Brain microvascular endothelial cell (primary cell): ENCODE measurements around the gene WSCD1.

ENCODE experiments used
- DNase-seq: peaks from one replicate; pipeline ENCODE4 v3.0.0-alpha.2; 2020
- H3K27ac ChIP-seq: fragments of 250-450 bp; sonication (Bioruptor Pico); 2 replicates; pipeline ENCODE4 v1.5.1; 2020; ENCODE audit warnings: mild to moderate bottlenecking, moderate library complexity
- H3K27me3 ChIP-seq: fragments of 250-450 bp; sonication (Bioruptor Pico); replicated peaks from 2 replicates; pipeline ENCODE4 v1.5.1; 2020; ENCODE audit warnings: mild to moderate bottlenecking
- H3K36me3 ChIP-seq: fragments of 250-450 bp; sonication (Bioruptor Pico); replicated peaks from 2 replicates; pipeline ENCODE4 v1.5.1; 2020; ENCODE audit warnings: mild to moderate bottlenecking
- H3K4me3 ChIP-seq: 2 replicates; pipeline ENCODE4 v1.5.1; 2011; ENCODE audit warnings: low read depth, mild to moderate bottlenecking, control low read depth, low read length, moderate library complexity
- in situ Hi-C: cut with HindIII; loops from 2 replicates; pipeline ENCODE4 v1.10.0; 2017; ENCODE audit warnings: low sequenced_read_pairs, low pct_ligation_motif_present
- TF ChIP-seq, protein P1 (sequence below): IDR thresholded peaks from 2 replicates; pipeline ENCODE4 v1.5.1; 2011; ENCODE audit warnings: low read depth, mild to moderate bottlenecking, moderate library complexity, low read length, control low read depth, inconsistent platforms; ENCODE audit errors: missing control alignments

The WSCD1 gene

DNA sequence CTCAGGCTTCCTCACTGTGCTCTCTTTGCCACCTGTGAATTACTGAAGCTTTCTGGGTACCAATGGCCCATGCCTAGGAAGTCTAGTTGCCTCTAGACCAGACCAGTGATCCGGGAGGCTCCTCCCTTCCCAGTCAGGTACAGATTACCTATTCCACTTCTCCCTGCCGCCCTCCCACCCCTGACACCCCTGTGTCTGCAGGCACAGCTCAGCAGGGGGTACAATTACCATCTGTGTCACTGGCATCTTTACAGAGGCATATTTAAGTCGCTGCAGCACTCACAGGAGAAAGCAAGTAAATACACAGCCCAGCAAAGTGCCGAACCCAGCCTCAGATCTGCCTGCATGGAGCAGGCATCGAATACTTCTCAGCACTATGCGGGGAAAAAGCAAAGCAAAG is 5.3 kb upstream of the WSCD1 start:
- in situ Hi-C loops, result no loop called here
- DNase-seq, result no peak
- no peak overlapping the region for H3K4me3 ChIP-seq
- peaks cover 14% of the 10 kb centered on the region for H3K27me3 ChIP-seq
- H3K27ac ChIP-seq, result no peak overlapping the region
- H3K36me3 ChIP-seq, result no peaks in the 10 kb centered on the region
- TF ChIP-seq, protein P1, sequence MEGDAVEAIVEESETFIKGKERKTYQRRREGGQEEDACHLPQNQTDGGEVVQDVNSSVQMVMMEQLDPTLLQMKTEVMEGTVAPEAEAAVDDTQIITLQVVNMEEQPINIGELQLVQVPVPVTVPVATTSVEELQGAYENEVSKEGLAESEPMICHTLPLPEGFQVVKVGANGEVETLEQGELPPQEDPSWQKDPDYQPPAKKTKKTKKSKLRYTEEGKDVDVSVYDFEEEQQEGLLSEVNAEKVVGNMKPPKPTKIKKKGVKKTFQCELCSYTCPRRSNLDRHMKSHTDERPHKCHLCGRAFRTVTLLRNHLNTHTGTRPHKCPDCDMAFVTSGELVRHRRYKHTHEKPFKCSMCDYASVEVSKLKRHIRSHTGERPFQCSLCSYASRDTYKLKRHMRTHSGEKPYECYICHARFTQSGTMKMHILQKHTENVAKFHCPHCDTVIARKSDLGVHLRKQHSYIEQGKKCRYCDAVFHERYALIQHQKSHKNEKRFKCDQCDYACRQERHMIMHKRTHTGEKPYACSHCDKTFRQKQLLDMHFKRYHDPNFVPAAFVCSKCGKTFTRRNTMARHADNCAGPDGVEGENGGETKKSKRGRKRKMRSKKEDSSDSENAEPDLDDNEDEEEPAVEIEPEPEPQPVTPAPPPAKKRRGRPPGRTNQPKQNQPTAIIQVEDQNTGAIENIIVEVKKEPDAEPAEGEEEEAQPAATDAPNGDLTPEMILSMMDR, result no peak

DNA sequence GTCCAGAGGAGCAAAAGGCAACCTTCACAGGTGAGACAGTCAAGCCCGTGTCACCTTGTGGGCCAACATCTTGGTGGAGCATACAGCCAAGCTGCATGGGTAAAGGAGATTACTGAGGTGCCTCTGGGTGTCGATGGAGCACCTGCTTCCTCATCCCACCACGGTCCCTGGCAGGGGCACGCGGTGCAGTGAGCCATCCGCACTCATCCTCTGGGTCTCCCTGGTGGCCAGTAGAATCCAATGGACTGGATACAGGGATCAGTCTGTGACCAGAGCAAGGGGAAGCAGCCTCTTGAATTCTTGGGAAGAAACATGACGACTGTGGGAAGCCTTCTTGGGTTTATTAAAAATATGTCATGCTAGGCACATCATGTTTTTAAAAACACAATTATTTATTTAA is 4.8 kb upstream of the WSCD1 start:
- H3K27me3 ChIP-seq, result peaks cover 16% of the 10 kb centered on the region
- TF ChIP-seq, protein P1, result no peak
- in situ Hi-C loops, result no loop called here
- H3K27ac ChIP-seq, result no peak overlapping the region
- DNase-seq, result no peak
- no peak overlapping the region for H3K4me3 ChIP-seq
- H3K36me3 ChIP-seq, result no peaks in the 10 kb centered on the region

GRCh38 chr17:6066183-6066948 is 3.8 kb upstream of the WSCD1 start:
- DNase-seq, result no peak
- Histone ChIP-seq H3K36me3 (no peaks in the 10 kb centered on the region), H3K27me3 (peaks cover 22% of the 10 kb centered on the region), H3K27ac (no peak overlapping the region), H3K4me3 (no peak overlapping the region)
- in situ Hi-C loops, result no loop called here
- TF ChIP-seq, protein P1, result no peak

- no peaks in the 10 kb centered on the region for H3K36me3 ChIP-seq
- DNase-seq, result no peak
- TF ChIP-seq, protein P1, result no peak
- in situ Hi-C loops, result no loop called here
- H3K27ac ChIP-seq, result no peak overlapping the region
- no peak overlapping the region for H3K4me3 ChIP-seq
- peaks cover 24% of the 10 kb centered on the region for H3K27me3 ChIP-seq
These were observed 3.1 kb upstream of the WSCD1 start for GRCh38 chr17:6067060-6067459.

GRCh38 chr17:6070430-6070912 is 292 bp downstream of the WSCD1 start:
- H3K27me3 ChIP-seq, result peaks cover 24% of the 10 kb centered on the region
- no peaks in the 10 kb centered on the region for H3K36me3 ChIP-seq
- no peak overlapping the region for H3K4me3 ChIP-seq
- DNase-seq, result no peak
- TF ChIP-seq, protein P1, result no peak
- no peak overlapping the region for H3K27ac ChIP-seq
- in situ Hi-C loops, result no loop called here
